ENCODE measurements around the gene DHRS9.

DNA sequence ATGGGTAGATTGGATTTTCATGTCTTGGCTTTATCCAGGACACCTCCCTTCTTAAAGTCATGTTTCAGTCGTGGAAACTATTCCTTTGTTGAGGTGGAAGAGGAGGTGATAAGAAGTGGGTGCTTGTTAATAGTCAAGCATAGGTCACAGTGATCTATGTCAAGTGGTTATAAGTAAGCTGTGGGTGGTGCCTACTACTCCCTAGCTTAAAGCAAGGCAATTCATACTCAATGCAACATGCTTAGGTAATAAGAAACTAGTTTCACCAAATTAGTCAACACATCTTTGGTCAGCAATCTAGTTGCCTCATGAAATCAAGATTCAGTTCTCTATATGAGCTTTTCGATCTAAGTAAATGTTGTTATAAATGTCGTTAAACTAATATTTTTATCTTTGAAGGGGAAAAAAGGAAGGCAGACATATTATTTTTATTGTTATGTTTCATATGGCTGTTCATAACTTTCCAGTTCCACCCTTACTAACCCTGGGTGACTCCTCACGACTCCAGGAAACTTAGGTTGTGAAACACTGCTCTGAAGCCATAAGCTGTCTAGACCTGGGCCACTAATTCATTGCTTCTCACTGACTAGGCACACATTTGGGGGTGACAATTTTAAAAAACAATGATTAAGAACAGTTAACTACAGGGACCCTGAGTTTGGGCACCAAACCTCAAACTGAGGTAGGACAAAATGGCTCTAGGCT is 32.5 kb upstream of the DHRS9 start:
- TF ChIP-seq, protein P1, sequence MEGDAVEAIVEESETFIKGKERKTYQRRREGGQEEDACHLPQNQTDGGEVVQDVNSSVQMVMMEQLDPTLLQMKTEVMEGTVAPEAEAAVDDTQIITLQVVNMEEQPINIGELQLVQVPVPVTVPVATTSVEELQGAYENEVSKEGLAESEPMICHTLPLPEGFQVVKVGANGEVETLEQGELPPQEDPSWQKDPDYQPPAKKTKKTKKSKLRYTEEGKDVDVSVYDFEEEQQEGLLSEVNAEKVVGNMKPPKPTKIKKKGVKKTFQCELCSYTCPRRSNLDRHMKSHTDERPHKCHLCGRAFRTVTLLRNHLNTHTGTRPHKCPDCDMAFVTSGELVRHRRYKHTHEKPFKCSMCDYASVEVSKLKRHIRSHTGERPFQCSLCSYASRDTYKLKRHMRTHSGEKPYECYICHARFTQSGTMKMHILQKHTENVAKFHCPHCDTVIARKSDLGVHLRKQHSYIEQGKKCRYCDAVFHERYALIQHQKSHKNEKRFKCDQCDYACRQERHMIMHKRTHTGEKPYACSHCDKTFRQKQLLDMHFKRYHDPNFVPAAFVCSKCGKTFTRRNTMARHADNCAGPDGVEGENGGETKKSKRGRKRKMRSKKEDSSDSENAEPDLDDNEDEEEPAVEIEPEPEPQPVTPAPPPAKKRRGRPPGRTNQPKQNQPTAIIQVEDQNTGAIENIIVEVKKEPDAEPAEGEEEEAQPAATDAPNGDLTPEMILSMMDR (IDR thresholded peaks at IDR 0.05): no peak
- no peak for TF ChIP-seq POLR2A (IDR thresholded peaks at IDR 0.05)
